Spleen (tissue), 7 donors: Measurements from ENCODE around the gene GFAP.

Experiments
- POLR2AphosphoS5 ChIP-seq, 3 donors: sonication (generic); formaldehyde crosslinking; IDR thresholded peaks; one replicate each; pipeline ENCODE4 v1.5.1; 2017; ENCODE audit warnings: antibody characterized with exemption in 3 of 3
- TF ChIP-seq, protein P1 (sequence below), 11 experiments: fragments of 200-600 bp in 7 of 11; fragments of 450-650 bp in 4 of 11; sonication (generic) in 4 of 11; IDR thresholded peaks in 8 of 11; conservative IDR thresholded peaks in 3 of 11; 1 replicate in 7 of 11; 2 replicates in 4 of 11; pipeline versions ENCODE4 v1.4.0 to v1.8.0; 2016 to 2021; ENCODE audit warnings: antibody characterized with exemption in 11 of 11, inconsistent platforms in 4 of 11, mild to moderate bottlenecking in 1 of 11
- donor health status: DM: no; HTN: no; CAD: no; lungs with moderate emphysema.
- donor health status: DM: no; HTN: no; CAD: no.
- donor health status: DM: no; HTN: no; CAD: no.

DNA sequence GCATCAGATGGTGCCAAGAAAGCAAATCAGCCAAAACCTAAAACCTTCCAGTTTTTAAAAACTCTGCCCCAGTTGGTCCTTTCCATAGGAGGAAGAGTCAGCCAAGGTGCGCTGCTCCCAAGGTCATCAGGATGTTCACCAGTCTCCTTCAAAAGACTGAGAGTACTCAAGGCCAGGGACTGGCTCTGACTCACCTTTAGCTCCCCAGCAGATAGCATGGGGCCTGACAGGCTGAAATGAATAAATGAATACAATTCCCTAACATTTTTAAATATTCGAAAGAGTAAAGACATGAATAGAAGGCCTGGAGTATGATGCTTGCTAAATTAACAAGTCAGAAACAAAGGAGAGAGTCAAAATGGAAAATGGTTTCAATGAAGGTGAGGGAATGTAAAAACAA is 35.2 kb downstream of the GFAP start:
- TF ChIP-seq, protein P1, sequence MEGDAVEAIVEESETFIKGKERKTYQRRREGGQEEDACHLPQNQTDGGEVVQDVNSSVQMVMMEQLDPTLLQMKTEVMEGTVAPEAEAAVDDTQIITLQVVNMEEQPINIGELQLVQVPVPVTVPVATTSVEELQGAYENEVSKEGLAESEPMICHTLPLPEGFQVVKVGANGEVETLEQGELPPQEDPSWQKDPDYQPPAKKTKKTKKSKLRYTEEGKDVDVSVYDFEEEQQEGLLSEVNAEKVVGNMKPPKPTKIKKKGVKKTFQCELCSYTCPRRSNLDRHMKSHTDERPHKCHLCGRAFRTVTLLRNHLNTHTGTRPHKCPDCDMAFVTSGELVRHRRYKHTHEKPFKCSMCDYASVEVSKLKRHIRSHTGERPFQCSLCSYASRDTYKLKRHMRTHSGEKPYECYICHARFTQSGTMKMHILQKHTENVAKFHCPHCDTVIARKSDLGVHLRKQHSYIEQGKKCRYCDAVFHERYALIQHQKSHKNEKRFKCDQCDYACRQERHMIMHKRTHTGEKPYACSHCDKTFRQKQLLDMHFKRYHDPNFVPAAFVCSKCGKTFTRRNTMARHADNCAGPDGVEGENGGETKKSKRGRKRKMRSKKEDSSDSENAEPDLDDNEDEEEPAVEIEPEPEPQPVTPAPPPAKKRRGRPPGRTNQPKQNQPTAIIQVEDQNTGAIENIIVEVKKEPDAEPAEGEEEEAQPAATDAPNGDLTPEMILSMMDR (IDR thresholded peaks at IDR 0.05 in 8 of 11, conservative IDR thresholded peaks at IDR 0.05 in 3 of 11), result no peak
- TF ChIP-seq POLR2AphosphoS5 (IDR thresholded peaks at IDR 0.05), result no peak
